ENCODE results near the gene TSPO.

The TSPO gene

GRCh38 chr22:43113526-43114251 lies 37.7 kb upstream of the TSPO start:
- H3K27ac ChIP-seq, result peak overlapping the region; percentile 98
- TF ChIP-seq, protein P1, sequence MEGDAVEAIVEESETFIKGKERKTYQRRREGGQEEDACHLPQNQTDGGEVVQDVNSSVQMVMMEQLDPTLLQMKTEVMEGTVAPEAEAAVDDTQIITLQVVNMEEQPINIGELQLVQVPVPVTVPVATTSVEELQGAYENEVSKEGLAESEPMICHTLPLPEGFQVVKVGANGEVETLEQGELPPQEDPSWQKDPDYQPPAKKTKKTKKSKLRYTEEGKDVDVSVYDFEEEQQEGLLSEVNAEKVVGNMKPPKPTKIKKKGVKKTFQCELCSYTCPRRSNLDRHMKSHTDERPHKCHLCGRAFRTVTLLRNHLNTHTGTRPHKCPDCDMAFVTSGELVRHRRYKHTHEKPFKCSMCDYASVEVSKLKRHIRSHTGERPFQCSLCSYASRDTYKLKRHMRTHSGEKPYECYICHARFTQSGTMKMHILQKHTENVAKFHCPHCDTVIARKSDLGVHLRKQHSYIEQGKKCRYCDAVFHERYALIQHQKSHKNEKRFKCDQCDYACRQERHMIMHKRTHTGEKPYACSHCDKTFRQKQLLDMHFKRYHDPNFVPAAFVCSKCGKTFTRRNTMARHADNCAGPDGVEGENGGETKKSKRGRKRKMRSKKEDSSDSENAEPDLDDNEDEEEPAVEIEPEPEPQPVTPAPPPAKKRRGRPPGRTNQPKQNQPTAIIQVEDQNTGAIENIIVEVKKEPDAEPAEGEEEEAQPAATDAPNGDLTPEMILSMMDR (conservative IDR thresholded peaks at IDR 0.05), result no peak

DNA sequence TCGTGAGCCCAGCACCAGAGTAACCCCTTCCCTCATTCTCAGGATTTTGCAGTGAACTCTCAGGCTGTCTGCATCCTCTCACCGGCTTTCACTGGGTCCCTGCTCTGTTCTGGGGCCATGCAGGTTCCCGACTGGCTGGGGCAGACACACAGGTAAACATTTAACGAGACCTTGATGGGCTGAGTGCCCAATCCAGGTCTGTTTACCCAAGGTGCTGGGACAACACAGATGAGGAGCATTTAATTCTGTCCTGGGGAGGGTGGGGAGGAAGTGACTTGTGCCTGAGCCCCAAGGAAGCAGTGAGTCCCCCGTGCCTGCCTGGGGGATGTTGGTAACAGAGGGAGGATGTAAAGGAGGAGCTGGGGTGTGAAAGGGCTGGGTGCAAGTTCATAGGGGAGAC lies 36.4 kb upstream of the TSPO start:
- TF ChIP-seq, protein P1 (conservative IDR thresholded peaks at IDR 0.05), result no peak
- peak overlapping the region; percentile 98 for H3K27ac ChIP-seq

- H3K27ac ChIP-seq, result peak overlapping the region; percentile 98
Observed at GRCh38 chr22:43116932-43117331, 34.4 kb upstream of the TSPO start.

GRCh38 chr22:43118024-43118849 lies 33.1 kb upstream of the TSPO start:
- TF ChIP-seq, protein P1 (conservative IDR thresholded peaks at IDR 0.05), result no peak
- peak overlapping the region; percentile 98 for H3K27ac ChIP-seq

More at GRCh38 chr22:43116932-43117331, 34.4 kb upstream of the TSPO start:
- TF ChIP-seq, protein P1 (conservative IDR thresholded peaks at IDR 0.05), result no peak

GRCh38 chr22:43118953-43119458 lies 32.4 kb upstream of the TSPO start:
- peak overlapping the region; percentile 98 for H3K27ac ChIP-seq
- TF ChIP-seq, protein P1 (conservative IDR thresholded peaks at IDR 0.05), result no peak

GRCh38 chr22:43126501-43127165 lies 24.7 kb upstream of the TSPO start:
- TF ChIP-seq, protein P1 (conservative IDR thresholded peaks at IDR 0.05), result no peak
- H3K27ac ChIP-seq, result peak overlapping the region; percentile 3; the same call in 1 of the 2 replicates
